HG03378 (cell line): ENCODE results near the gene TSPAN2.

ENCODE experiments used
- ATAC-seq: cut with Tn5 transposase; IDR thresholded peaks from one replicate; pipeline ENCODE4 v1.9.1; 2021; ENCODE audit warnings: mild to moderate bottlenecking, moderate library complexity; ENCODE audit not compliant: unreplicated experiment

TSPAN2 gene

DNA sequence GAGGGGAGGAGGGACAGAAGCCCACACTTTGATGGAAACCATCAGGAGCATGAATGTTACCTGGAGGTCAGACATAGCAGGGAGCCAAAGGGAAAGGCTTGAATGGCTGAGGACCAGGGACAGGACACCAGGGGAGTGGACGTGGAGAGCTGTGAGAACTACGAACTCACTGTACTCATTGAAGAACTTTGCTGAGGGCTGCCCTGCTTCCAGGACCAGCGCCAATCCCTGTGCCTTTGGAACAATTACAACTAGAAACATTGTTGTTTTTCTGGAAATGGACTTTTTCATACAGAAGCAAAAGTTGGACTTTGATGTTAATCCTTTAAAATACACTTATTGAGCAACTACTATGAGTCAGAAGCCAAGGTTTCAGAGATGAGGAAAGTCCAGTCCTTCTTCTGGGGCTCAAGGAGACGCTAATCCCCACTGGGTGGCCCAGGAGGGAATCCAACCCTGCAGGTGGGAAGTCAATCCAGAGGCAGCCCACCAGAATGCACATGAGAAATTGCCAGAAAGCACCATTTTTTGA lies 12.9 kb downstream of the TSPAN2 start:
- ATAC-seq = no peak

- no peak for ATAC-seq
Measured at GRCh38 chr1:115074839-115075534, 14.3 kb downstream of the TSPAN2 start.

- ATAC-seq = no peak
Measured at GRCh38 chr1:115073298-115074087, 15.8 kb downstream of the TSPAN2 start.

GRCh38 chr1:115071012-115071664 lies 18.2 kb downstream of the TSPAN2 start:
- ATAC-seq = no peak

GRCh38 chr1:115069659-115070308 lies 19.5 kb downstream of the TSPAN2 start:
- no peak for ATAC-seq

- no peak for ATAC-seq
Measured at GRCh38 chr1:115068826-115069585, 20.3 kb downstream of the TSPAN2 start.

- no peak for ATAC-seq
Measured at GRCh38 chr1:115067161-115067859, 22.0 kb downstream of the TSPAN2 start.

GRCh38 chr1:115065021-115065420 lies 24.3 kb downstream of the TSPAN2 start:
- ATAC-seq = no peak

- ATAC-seq = no peak
Measured at GRCh38 chr1:115064461-115064860, 24.8 kb downstream of the TSPAN2 start.

DNA sequence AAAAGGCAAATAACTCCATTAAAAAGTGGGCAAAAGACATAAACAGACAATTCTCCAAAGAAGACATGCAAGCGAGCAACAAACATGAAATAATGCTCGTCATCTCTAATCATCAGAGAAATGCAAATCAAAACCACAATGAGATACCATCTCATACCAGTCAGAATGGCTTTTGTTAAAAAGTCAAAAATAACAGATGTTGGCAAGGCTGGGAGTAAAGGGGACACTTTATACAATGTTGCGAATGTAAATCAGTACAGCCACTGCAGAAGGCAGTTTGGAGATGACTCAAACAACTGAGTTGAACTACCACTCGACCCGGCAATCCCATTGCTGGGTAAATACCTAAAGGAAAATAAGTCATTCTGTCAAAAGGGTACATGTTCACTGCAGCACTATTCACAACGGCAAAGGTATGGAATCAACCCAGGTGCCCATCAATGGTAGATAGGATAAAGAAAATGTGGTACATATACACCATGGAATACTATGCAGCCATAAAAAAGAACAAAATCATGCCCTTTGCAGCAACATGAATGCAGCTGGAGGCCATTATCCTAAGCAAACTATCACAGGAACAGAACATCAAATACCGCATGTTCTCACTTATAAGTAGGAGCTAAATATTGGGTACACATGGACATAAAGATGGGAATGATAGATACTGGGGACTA lies 25.9 kb downstream of the TSPAN2 start:
- ATAC-seq = no peak

- peak; percentile 75 for ATAC-seq
Measured at GRCh38 chr1:115062542-115063004, 26.7 kb downstream of the TSPAN2 start.

GRCh38 chr1:115060501-115060900 lies 28.8 kb downstream of the TSPAN2 start:
- no peak for ATAC-seq

DNA sequence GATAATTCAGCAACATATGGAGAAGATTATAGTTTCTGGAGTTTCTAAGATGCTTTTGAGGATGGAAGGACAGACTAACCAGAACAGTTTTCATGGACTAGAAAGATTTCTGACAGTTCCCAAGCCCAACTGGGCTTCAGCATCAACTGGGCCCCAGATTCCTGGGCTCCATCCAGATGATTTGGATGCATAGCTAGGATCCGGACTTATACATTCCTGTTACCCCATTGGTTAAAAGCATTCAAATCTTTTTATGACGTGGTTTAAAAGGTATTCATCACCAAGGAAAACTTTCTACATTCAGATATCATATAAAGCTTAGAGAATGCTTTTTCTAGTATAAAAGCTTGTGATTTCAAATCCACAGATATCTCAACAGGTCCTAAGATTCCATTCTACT lies 30.0 kb downstream of the TSPAN2 start:
- no peak for ATAC-seq

DNA sequence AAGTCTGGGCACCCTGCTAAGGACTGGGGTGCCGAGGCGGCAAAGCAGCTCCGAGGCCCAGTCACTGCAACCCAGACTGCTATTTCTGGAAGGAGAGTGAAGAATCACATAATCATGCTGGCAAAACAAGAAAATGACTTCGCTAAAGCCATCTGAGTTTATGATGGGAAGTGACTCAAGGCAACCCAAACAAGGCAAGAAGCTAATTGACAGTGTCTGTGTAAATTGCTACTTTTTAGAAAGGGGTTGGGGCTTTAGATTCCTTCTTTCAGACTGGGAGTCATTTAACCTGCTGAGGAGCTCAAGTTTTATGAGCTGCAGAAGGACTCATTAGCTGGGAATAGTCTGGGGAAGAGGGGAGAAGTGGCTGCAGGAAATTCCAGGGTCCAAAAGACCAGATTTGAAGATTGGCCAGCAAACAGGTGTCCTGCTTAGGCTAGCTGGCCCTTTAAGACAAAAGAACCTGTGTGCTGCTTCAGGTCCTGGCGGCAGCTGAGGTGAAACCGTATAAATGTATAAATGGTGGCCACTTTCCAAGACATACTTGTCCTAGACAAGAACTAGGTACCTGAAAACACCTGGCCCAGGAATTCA lies 31.5 kb downstream of the TSPAN2 start:
- no peak for ATAC-seq

DNA sequence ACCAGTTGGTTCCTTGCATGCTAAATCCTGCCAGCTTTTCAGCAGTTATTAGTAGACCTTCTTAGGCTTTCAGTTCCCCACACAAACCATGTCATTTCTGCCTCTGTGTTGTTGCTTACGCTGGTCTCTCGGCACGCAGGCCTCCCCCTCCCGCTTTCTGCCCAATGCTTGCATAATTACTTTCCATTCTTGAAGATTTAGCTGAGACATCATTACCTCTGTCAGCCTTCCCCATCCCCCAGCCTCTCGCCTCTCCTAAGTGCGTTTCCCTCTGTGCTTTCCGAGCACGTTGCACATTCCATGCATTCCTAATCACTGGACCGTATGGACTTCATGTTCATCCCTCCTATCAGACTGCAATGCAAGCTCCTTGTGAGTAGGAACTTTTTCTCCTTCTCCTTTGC lies 32.9 kb downstream of the TSPAN2 start:
- no peak for ATAC-seq

DNA sequence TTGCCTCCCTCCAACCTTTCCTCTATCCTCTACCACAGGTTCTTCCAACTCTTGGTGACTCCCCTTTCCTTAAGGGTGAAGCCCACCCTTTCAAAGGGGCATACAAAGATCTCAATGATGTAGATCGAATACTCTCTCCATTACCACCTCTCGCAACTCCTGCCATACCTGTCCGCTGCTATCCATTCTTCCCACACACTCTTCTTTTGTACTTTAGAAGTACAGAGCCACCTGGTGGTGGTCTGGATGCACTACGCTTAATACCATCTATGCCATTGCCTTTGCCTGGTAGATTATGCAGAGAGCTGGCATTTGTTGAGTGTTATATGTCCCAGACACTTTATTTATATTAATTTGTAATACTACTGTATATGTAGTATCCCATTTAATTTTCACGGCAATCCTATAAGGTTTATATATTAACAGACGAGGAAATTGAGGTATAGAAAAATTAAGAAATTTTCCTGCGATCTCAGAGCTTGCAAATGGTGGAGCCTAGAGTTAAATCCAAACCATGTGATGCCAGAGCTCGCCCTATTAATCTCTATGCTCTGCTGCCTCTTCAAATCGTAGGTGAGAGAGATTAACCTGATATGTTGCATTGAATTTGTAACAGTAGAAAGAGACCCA lies 36.7 kb downstream of the TSPAN2 start:
- ATAC-seq = peak; percentile 95

GRCh38 chr1:115051850-115052249 lies 37.5 kb downstream of the TSPAN2 start:
- ATAC-seq = no peak

DNA sequence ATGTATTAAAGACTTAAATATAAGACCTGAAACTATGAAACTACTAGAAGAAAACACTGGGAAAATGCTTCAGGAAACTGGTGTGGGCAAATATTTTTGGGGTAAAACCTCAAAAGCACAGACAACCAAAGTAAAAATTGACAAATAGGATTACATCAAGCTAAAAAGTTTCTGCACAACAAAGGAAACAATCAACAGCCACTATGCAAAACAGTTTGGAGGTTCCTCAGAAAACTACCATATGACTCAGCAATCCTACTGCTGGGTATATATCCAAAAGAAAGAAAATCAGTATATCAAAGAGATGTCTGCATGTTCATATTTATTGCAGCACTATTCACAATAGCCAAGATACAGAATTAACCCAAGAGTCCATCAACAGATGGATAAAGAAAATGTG lies 42.6 kb downstream of the TSPAN2 start:
- no peak for ATAC-seq
